ENCODE results near the gene POLE3.
A peak's percentile ranks its signal among the peaks of the same experiment; 100 is the strongest.
"Not testable (repeated sequence)": the region's sequence is repeated elsewhere in the genome, so short reads cannot be mapped to it uniquely, and the experiment has no call there.

Gene POLE3

GRCh38 chr9:113401027-113401792 lies 9.3 kb downstream of the POLE3 start, which contains the start of gene ALAD:
ALAD (minus strand) TSS chr9:113401284; CDS start chr9:113393559, 7,725 bp downstream.
- peak; percentile 99 for DNase-seq

- no peak for DNase-seq
These were observed 10.8 kb downstream of the POLE3 start for GRCh38 chr9:113399646-113400200.

- no peak for DNase-seq
These were observed 11.7 kb downstream of the POLE3 start for GRCh38 chr9:113398796-113399195.

- DNase-seq, result no peak
These were observed 13.3 kb downstream of the POLE3 start for GRCh38 chr9:113397203-113397631.

GRCh38 chr9:113395000-113395861 lies 15.2 kb downstream of the POLE3 start:
- DNase-seq, result no peak

- DNase-seq, result no peak
These were observed 17.2 kb downstream of the POLE3 start for GRCh38 chr9:113393281-113393680.

- DNase-seq, result no peak
These were observed 18.6 kb downstream of the POLE3 start for GRCh38 chr9:113391917-113392316.

- DNase-seq, result no peak
These were observed 20.1 kb downstream of the POLE3 start for GRCh38 chr9:113390192-113390960.

GRCh38 chr9:113389451-113389850 lies 21.0 kb downstream of the POLE3 start:
- no peak for DNase-seq

- no peak for DNase-seq
These were observed 21.6 kb downstream of the POLE3 start for GRCh38 chr9:113388833-113389232.

GRCh38 chr9:113387560-113388230 lies 22.8 kb downstream of the POLE3 start:
- DNase-seq, result no peak

GRCh38 chr9:113386571-113387393 lies 23.7 kb downstream of the POLE3 start:
- no peak for DNase-seq

- no peak for DNase-seq
These were observed 28.5 kb downstream of the POLE3 start for GRCh38 chr9:113381909-113382411.

GRCh38 chr9:113381441-113381840 lies 29.0 kb downstream of the POLE3 start:
- not testable (repeated sequence) for DNase-seq

GRCh38 chr9:113380869-113381378 lies 29.6 kb downstream of the POLE3 start:
- no peak for DNase-seq

GRCh38 chr9:113379829-113380210 lies 30.7 kb downstream of the POLE3 start:
- DNase-seq, result not testable (repeated sequence)

- not testable (repeated sequence) for DNase-seq
These were observed 31.2 kb downstream of the POLE3 start for GRCh38 chr9:113379094-113379828.

- peak; percentile 78 for DNase-seq
These were observed 33.6 kb downstream of the POLE3 start, which contains the start of gene HDHD3 for GRCh38 chr9:113376634-113377567. HDHD3 (minus strand) TSS chr9:113376986; CDS start chr9:113374354, 2,632 bp downstream.

All from left hindlimb (tissue), 1 donor.